ENCODE results near the gene MYPN. TPM values are rescaled to one million over a fixed set of nuclear protein-coding genes. Genes with fewer than 3 reads are reported as not detected.

The MYPN gene
- total RNA-seq, 1 experiment from 2014 or later = not detected

- no peak overlapping the region for H2AK5ac ChIP-seq (ENCODE audit: insufficient read length, low read length)
- peaks cover 6 to 8% of the 10 kb centered on the region in 2 experiments for H3K4me1 Mint-ChIP-seq
- no peaks in the 10 kb centered on the region for H3K4me1 ChIP-seq (ENCODE audit: insufficient read depth, low read length)
- no peak overlapping the region for H3K27ac ChIP-seq (ENCODE audit: insufficient read length, low read depth, low read length)
- WGBS (ENCODE audit: extremely low coverage, insufficient read length, low lambda C conversion rate) = no CpG with 5 or more reads among the region's 8 CpGs
- H2BK12ac ChIP-seq (ENCODE audit: insufficient read length, low read depth, low read length) = no peak overlapping the region
- H3K4me2 ChIP-seq (ENCODE audit: insufficient read depth, insufficient read length, low read length) = no peak overlapping the region
- no peak overlapping the region for H2AFZ ChIP-seq (ENCODE audit: low read length)
- no peak overlapping the region for H3K9ac ChIP-seq (ENCODE audit: extremely low read depth, insufficient read length, low read length)
- no peak overlapping the region for H4K8ac ChIP-seq (replicated peaks; ENCODE audit: insufficient read length, low read depth, low read length)
- no peak overlapping the region for H3K18ac ChIP-seq (ENCODE audit: insufficient read length, low read depth, low read length)
- H2BK20ac ChIP-seq (ENCODE audit: low read depth, low read length, poor library complexity, severe bottlenecking) = no peak overlapping the region
- H3K23me2 ChIP-seq (ENCODE audit: insufficient read length, low read depth, low read length, poor library complexity, severe bottlenecking) = no peaks in the 10 kb centered on the region
- H3K4me3 Mint-ChIP-seq = no peak overlapping the region
- H3K27me3 ChIP-seq (ENCODE audit: insufficient read depth, low read length) = no peaks in the 10 kb centered on the region
- no peak overlapping the region for H3T11ph ChIP-seq (ENCODE audit: low read length)
- H3K79me1 ChIP-seq (ENCODE audit: insufficient read depth, low read depth, low read length, poor library complexity, severe bottlenecking) = no peaks in the 10 kb centered on the region
- no peaks in the 10 kb centered on the region for H3K9me3 Mint-ChIP-seq
- no peaks in the 10 kb centered on the region for H3K27me3 Mint-ChIP-seq (ENCODE audit: low read depth)
- no peaks in the 10 kb centered on the region for H4K20me1 ChIP-seq (ENCODE audit: control insufficient read depth, insufficient read depth, insufficient read length)
- H4K5ac ChIP-seq (ENCODE audit: insufficient read length, low read depth, low read length) = no peak overlapping the region
- H3K79me2 ChIP-seq (ENCODE audit: insufficient read depth, low read length) = no peaks in the 10 kb centered on the region
- H3K36me3 Mint-ChIP-seq (ENCODE audit: insufficient read depth in 1 of 3, low read depth in 3 of 3) = no peaks in the 10 kb centered on the region
- H2BK5ac ChIP-seq (ENCODE audit: insufficient read length, low read length) = no peak overlapping the region
- no peaks in the 10 kb centered on the region for H3K9me3 ChIP-seq (ENCODE audit: control insufficient read depth, low read depth, low read length)
- H2BK15ac ChIP-seq (ENCODE audit: low read depth, low read length) = no peak overlapping the region
- peak overlapping the region in 1 of 3 experiments; percentile 80; a peak in 1 of 7 replicates for H3K27ac Mint-ChIP-seq
- no peak for TF ChIP-seq CTCF (conservative IDR thresholded peaks at IDR 0.05)
- no peak overlapping the region for H3K23ac ChIP-seq (ENCODE audit: insufficient read length, low read depth, low read length)
- no peak overlapping the region for H2BK120ac ChIP-seq (ENCODE audit: low read depth, low read length, poor library complexity, severe bottlenecking)
- H3K56ac ChIP-seq (ENCODE audit: insufficient read length, low read depth, low read length) = no peak overlapping the region
- H4K91ac ChIP-seq (ENCODE audit: insufficient read length, low read depth, low read length) = no peak overlapping the region
- DNase-seq = no peak
- H3K4ac ChIP-seq (ENCODE audit: low read depth, low read length) = no peak overlapping the region
- no peak overlapping the region for H3K14ac ChIP-seq (ENCODE audit: insufficient read depth, low read length)
Observed at GRCh38 chr10:68135922-68136792, 26.9 kb downstream of the MYPN start.

Data from H9 (cell line).